Measurements from ENCODE around the gene CABS1. TPM values are rescaled to one million over a fixed set of nuclear protein-coding genes. Genes with fewer than 3 reads are reported as not detected.

CABS1 gene
- polyA plus RNA-seq, 1 donor (not counting 4 experiments of a cell fraction or from before 2014, with no cell fraction given): not detected

DNA sequence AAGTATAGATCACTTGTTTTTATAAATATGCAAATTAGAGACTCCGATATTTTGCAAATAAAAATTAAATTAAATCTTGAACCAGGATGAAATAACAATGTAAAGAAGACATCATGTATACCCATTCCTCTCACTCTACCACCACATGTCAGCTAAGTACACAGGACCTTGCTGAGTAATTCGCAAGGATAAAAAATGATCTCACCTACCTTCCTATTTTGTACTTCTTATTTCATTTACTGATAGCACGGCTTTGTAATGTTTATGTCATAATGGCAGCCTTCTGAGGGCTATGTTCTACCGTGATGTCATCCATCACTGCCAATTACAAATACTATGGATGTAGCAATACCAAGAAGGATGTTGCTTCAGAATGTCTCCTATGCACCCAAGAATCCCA, 37.2 kb downstream of the CABS1 start:
- no peak for FAIRE-seq
- H3K9ac ChIP-seq (ENCODE audit: control insufficient read depth, extremely low read depth, insufficient read depth, low read length): no peak overlapping the region
- H3K9me3 ChIP-seq (ENCODE audit: control insufficient read depth, low read depth, low read length): no peaks in the 10 kb centered on the region
- no peak overlapping the region for H3K4me3 ChIP-seq (ENCODE audit: control insufficient read depth in 2 of 3, extremely low read depth in 1 of 3, insufficient read depth in 2 of 3, low read depth in 1 of 3, low read length in 3 of 3)
- no peaks in the 10 kb centered on the region for H4K20me1 ChIP-seq (ENCODE audit: control insufficient read depth, extremely low read depth, insufficient read depth, low read length)
- no peak for DNase-seq (ENCODE audit: low read depth, low spot score)
- dilution Hi-C loops (cut with MboI; ENCODE audit: extremely low pct_ligation_motif_present, low sequenced_read_pairs): no loop called here
- no peak overlapping the region for H3K27ac ChIP-seq (ENCODE audit: control insufficient read depth, insufficient read depth, low read length)
- no peaks in the 10 kb centered on the region for H3K9me1 ChIP-seq (ENCODE audit: control insufficient read depth, extremely low read depth, insufficient read depth, low read length)
- no peaks in the 10 kb centered on the region for H3K27me3 ChIP-seq (ENCODE audit: control insufficient read depth, extremely low read depth, insufficient read depth, low read length)
- H3K36me3 ChIP-seq (ENCODE audit: control insufficient read depth in 2 of 2, extremely low read depth in 1 of 2, insufficient read depth in 2 of 2, low read length in 2 of 2): no peaks in the 10 kb centered on the region
- H3K4me1 ChIP-seq (ENCODE audit: control insufficient read depth, extremely low read depth, insufficient read depth, low read length): no peaks in the 10 kb centered on the region
- TF ChIP-seq, protein P1, sequence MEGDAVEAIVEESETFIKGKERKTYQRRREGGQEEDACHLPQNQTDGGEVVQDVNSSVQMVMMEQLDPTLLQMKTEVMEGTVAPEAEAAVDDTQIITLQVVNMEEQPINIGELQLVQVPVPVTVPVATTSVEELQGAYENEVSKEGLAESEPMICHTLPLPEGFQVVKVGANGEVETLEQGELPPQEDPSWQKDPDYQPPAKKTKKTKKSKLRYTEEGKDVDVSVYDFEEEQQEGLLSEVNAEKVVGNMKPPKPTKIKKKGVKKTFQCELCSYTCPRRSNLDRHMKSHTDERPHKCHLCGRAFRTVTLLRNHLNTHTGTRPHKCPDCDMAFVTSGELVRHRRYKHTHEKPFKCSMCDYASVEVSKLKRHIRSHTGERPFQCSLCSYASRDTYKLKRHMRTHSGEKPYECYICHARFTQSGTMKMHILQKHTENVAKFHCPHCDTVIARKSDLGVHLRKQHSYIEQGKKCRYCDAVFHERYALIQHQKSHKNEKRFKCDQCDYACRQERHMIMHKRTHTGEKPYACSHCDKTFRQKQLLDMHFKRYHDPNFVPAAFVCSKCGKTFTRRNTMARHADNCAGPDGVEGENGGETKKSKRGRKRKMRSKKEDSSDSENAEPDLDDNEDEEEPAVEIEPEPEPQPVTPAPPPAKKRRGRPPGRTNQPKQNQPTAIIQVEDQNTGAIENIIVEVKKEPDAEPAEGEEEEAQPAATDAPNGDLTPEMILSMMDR (optimal IDR thresholded peaks at IDR 0.05 in 1 of 3, IDR thresholded peaks at IDR 0.05 in 1 of 3, conservative IDR thresholded peaks at IDR 0.05 in 1 of 3; ENCODE audit: extremely low read depth in 1 of 3, insufficient read depth in 2 of 3, low read length in 3 of 3): no peak
- no peak for TF ChIP-seq EZH2 (IDR thresholded peaks at IDR 0.05; ENCODE audit: low read length)
- H3K4me2 ChIP-seq (ENCODE audit: control insufficient read depth, extremely low read depth, insufficient read depth, low read depth, low read length): no peak overlapping the region
- no peaks in the 10 kb centered on the region for H3K79me2 ChIP-seq (ENCODE audit: control insufficient read depth, insufficient read depth, low read length)
- no peak overlapping the region for H2AFZ ChIP-seq (ENCODE audit: control insufficient read depth, low read length)

DNA sequence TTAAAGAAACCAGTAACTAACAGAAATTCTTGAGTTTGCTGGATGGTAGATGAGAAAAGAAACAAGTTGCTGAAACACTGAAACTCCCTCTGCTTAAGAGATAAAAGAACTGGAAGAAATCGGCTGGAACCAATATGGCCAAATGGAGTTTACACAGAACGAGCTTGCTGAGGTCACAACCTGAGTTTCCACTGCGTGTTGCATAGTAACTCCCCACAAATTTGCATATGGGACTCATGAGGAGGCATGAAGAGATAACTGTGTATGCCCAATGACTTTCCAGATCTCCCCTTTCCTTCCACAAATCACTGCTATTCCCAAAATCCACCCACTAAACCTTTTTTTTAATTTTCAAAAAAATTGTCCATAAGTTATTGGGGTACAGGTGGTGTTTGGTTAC, 38.0 kb downstream of the CABS1 start:
- dilution Hi-C loops (cut with MboI; ENCODE audit: extremely low pct_ligation_motif_present, low sequenced_read_pairs): no loop called here
- Histone ChIP-seq H2AFZ (ENCODE audit: control insufficient read depth, low read length) (no peak overlapping the region), H3K9ac (ENCODE audit: control insufficient read depth, extremely low read depth, insufficient read depth, low read length) (no peak overlapping the region), H3K9me3 (ENCODE audit: control insufficient read depth, low read depth, low read length) (no peaks in the 10 kb centered on the region), H3K27ac (ENCODE audit: control insufficient read depth, insufficient read depth, low read length) (no peak overlapping the region), H3K4me2 (ENCODE audit: control insufficient read depth, extremely low read depth, insufficient read depth, low read depth, low read length) (no peak overlapping the region), H3K36me3 (ENCODE audit: control insufficient read depth in 2 of 2, extremely low read depth in 1 of 2, insufficient read depth in 2 of 2, low read length in 2 of 2) (no peaks in the 10 kb centered on the region), H3K4me1 (ENCODE audit: control insufficient read depth, extremely low read depth, insufficient read depth, low read length) (no peaks in the 10 kb centered on the region), H3K4me3 (ENCODE audit: control insufficient read depth in 2 of 3, extremely low read depth in 1 of 3, insufficient read depth in 2 of 3, low read depth in 1 of 3, low read length in 3 of 3) (no peak overlapping the region), H3K79me2 (ENCODE audit: control insufficient read depth, insufficient read depth, low read length) (no peaks in the 10 kb centered on the region), H3K9me1 (ENCODE audit: control insufficient read depth, extremely low read depth, insufficient read depth, low read length) (no peaks in the 10 kb centered on the region), H3K27me3 (ENCODE audit: control insufficient read depth, extremely low read depth, insufficient read depth, low read length) (no peaks in the 10 kb centered on the region), H4K20me1 (ENCODE audit: control insufficient read depth, extremely low read depth, insufficient read depth, low read length) (no peaks in the 10 kb centered on the region)
- no peak for DNase-seq (ENCODE audit: low read depth, low spot score)
- FAIRE-seq: no peak
- TF ChIP-seq EZH2 (IDR thresholded peaks at IDR 0.05; ENCODE audit: low read length): no peak
- TF ChIP-seq, protein P1 (optimal IDR thresholded peaks at IDR 0.05 in 1 of 3, IDR thresholded peaks at IDR 0.05 in 1 of 3, conservative IDR thresholded peaks at IDR 0.05 in 1 of 3; ENCODE audit: extremely low read depth in 1 of 3, insufficient read depth in 2 of 3, low read length in 3 of 3): no peak
